Small intestine (tissue), 7 donors: ENCODE data around the gene HIVEP2. TPM values are rescaled to one million over a fixed set of nuclear protein-coding genes. Genes with fewer than 3 reads are reported as not detected.

Source experiments
- DNase-seq, 2 donors: peaks; one replicate each; pipeline versions ENCODE4 v3.0.0 to v3.0.0-alpha.2; 2013
- FAIRE-seq: peaks from 2 replicates; lab custom pipeline; 2012; peaks lifted over from hg19 to GRCh38; lab: Jason Lieb, UNC
- H3K27ac ChIP-seq, 3 donors: one replicate each; pipeline ENCODE4 v1.5.1; 2013; ENCODE audit warnings: low read length in 2 of 3, mild to moderate bottlenecking in 2 of 3, control low read depth in 1 of 3, inconsistent platforms in 1 of 3, low read depth in 1 of 3, moderate library complexity in 1 of 3
- H3K27me3 ChIP-seq, 3 donors: one replicate each; pipeline ENCODE4 v1.6.1; 2013; ENCODE audit warnings: low read length in 3 of 3, inconsistent platforms in 1 of 3; ENCODE audit not compliant: control insufficient read depth in 3 of 3, insufficient read depth in 3 of 3
- H3K36me3 ChIP-seq, 3 donors: one replicate each; pipeline ENCODE4 v1.6.1; 2013; ENCODE audit warnings: low read length in 3 of 3, inconsistent platforms in 1 of 3, low read depth in 1 of 3, mild to moderate bottlenecking in 1 of 3, moderate library complexity in 1 of 3; ENCODE audit not compliant: control insufficient read depth in 3 of 3, insufficient read depth in 2 of 3
- H3K4me1 ChIP-seq, 3 donors: one replicate each; pipeline ENCODE4 v1.6.1; 2013; ENCODE audit warnings: low read length in 2 of 3, inconsistent platforms in 1 of 3, low read depth in 1 of 3, mild to moderate bottlenecking in 1 of 3, moderate library complexity in 1 of 3; ENCODE audit not compliant: control insufficient read depth in 3 of 3, insufficient read depth in 2 of 3
- H3K4me3 ChIP-seq, 3 donors: one replicate each; pipeline ENCODE4 v1.5.1; 2013; ENCODE audit warnings: low read length in 3 of 3, control low read depth in 1 of 3, inconsistent platforms in 1 of 3, low read depth in 1 of 3, mild to moderate bottlenecking in 1 of 3, moderate library complexity in 1 of 3
- H3K9me3 ChIP-seq, 2 donors: one replicate each; pipeline ENCODE4 v1.6.1; 2013; ENCODE audit warnings: low read depth in 1 of 2, low read length in 1 of 2; ENCODE audit not compliant: control insufficient read depth in 2 of 2, insufficient read depth in 1 of 2
- WGBS, 3 donors: extraction: QIAGEN DNeasy Blood & Tissue Kit; methylation state at CpG; one replicate each; pipeline ENCODE4 v1.1.7; 2013; 5-methylcytosine and 5-hydroxymethylcytosine counted together
- polyA plus RNA-seq, 4 donors: library from polyadenylated mRNA; stranded (reverse) in 3 of 4; unstranded in 1 of 4; fragments of 200-250 nt in 3 of 4; fragments of 120-200 nt in 1 of 4; gene quantifications; one replicate each; pipeline versions ENCODE4 v1.2.1 to v1.2.3, GENCODE V29; 2013
- donor health status: healthy with polysubstance abuse.
- donor health status: control.
- donor health status: control.
- donor health status: Bipolar disorder and iron deficiency.
- donor health status: healthy.

Gene HIVEP2
- polyA plus RNA-seq, 4 donors: 1.9 to 7.1 (median 3.1) TPM

DNA sequence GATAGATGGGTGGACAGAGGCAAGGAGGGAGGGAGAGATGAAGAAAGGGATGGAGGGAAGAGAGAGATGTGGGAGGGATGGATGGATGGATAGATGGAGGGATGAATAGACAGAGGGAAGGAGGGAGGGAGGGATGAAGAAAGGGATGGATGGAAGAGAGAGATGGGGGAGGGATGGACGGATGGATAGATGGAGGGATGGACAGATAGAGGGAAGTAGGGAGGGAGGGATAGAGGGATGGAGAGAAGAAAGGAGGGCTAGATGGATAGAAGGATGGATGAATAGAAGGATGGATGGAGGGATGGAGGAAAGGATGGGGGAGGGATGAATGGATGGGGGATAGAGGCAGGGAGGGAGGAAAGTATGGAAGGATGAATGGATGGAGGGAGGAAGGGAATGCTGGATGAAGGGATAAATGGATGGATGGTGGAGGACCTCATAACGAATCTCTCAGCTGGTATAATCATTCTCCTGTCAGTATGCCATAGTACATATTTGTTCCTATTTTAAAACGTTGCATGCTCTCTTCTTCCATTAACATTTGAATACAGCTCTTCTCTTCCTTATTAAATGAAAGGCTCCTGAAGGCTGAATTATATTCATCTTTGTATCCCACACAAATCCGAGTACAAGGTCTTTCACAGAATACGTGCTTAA lies 136.4 kb downstream of the HIVEP2 start:
- Histone ChIP-seq H3K36me3 (peaks cover 0 to 2% (median 0%) of the 10 kb centered on the region in 3 donors), H3K9me3 (no peaks in the 10 kb centered on the region), H3K27me3 (no peaks in the 10 kb centered on the region), H3K4me1 (no peaks in the 10 kb centered on the region), H3K4me3 (no peak overlapping the region), H3K27ac (no peak overlapping the region)
- DNase-seq (no peak), FAIRE-seq (no peak)
- 96 to 97% (median 97%) methylated on average over 5 of the region's 5 CpGs for WGBS, 3 donors

GRCh38 chr6:142805042-142805441 lies 139.9 kb downstream of the HIVEP2 start:
- 93 to 100% (median 97%) methylated on average over 1 of the region's 1 CpG for WGBS, 3 donors
- no peaks in the 10 kb centered on the region for H3K36me3 ChIP-seq
- no peak overlapping the region for H3K27ac ChIP-seq
- no peaks in the 10 kb centered on the region for H3K27me3 ChIP-seq
- DNase-seq (no peak), FAIRE-seq (no peak)
- no peaks in the 10 kb centered on the region for H3K9me3 ChIP-seq
- no peaks in the 10 kb centered on the region for H3K4me1 ChIP-seq
- H3K4me3 ChIP-seq: no peak overlapping the region

DNA sequence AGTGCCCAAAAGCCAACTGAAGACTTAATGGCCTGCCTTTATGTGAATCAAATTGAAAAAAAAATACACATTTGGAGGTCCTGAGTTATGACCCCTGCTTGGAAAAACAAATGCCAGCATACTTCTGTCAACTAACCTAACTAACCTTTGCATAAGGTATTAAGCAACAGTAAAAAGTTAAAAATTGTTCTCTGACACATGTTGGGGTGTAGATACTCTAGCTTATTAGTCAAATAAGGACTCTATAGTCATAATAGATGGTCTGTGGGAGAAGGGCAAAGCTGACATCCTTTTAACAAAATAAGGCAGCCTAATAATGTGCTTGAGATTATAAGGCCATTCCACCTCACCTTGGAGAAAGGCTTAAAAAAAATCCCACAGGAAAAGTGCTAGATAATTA lies 140.5 kb downstream of the HIVEP2 start:
- no peaks in the 10 kb centered on the region for H3K36me3 ChIP-seq
- H3K27me3 ChIP-seq: no peaks in the 10 kb centered on the region
- H3K4me3 ChIP-seq: no peak overlapping the region
- no peak overlapping the region for H3K27ac ChIP-seq
- DNase-seq (no peak), FAIRE-seq (no peak)
- no peaks in the 10 kb centered on the region for H3K9me3 ChIP-seq
- H3K4me1 ChIP-seq: no peaks in the 10 kb centered on the region

DNA sequence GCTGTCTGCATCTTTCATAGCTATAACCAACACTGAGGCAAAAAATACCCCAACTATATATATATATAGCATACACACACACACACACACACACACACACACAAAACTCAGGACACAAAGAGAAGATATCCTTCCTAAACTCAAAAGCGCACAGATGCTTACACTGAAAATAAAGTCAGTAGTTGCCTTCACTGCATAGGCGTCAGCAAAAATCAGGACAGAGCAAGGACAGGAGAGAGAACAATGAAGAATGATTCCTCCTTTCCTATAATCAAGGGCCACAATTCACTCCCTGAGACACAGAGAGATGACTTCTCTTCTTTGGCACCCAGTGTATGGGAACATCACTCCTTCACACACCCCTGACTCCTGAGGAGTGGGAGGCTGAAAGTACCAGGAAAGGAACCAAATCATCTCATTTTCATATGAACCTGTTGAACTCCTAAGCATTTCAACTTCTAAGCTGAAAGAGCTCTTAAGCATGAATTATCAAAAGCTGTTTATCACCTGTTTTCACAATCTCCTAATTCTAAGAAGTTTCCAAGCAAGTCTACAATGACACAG lies 141.4 kb downstream of the HIVEP2 start:
- no peak for FAIRE-seq
- H3K4me1 ChIP-seq: no peaks in the 10 kb centered on the region
- no peak for DNase-seq
- H3K27me3 ChIP-seq: no peaks in the 10 kb centered on the region
- no peaks in the 10 kb centered on the region for H3K36me3 ChIP-seq
- H3K27ac ChIP-seq: no peak overlapping the region
- H3K4me3 ChIP-seq: no peak overlapping the region
- no peaks in the 10 kb centered on the region for H3K9me3 ChIP-seq
- WGBS, 3 donors: 90 to 98% (median 96%) methylated on average over 2 of the region's 2 CpGs

DNA sequence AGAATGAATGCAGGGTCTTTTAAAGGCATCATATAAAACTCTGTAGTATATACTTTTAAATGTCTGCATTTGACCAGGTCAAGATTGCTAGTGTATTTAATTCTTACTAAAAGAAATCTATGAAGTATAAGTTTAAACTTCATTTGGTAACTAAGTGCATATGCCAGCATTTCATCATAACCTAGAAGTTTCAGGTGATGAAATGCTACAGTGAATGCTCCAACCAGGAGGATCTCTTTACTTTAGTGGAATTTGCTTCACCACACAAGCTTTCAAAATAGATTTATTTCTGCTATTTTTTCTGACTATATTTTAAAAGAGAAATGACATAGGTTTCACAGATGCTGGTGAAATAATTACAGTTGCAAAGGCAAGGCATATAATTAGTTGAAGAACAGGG lies 141.9 kb downstream of the HIVEP2 start:
- no peak for FAIRE-seq
- H3K4me1 ChIP-seq: peaks cover 0 to 2% (median 0%) of the 10 kb centered on the region in 3 donors

GRCh38 chr6:142802124-142802523 lies 142.9 kb downstream of the HIVEP2 start:
- Histone ChIP-seq H3K27me3 (no peaks in the 10 kb centered on the region), H3K27ac (no peak overlapping the region), H3K4me3 (no peak overlapping the region), H3K4me1 (peaks cover 0 to 2% (median 0%) of the 10 kb centered on the region in 3 donors), H3K9me3 (no peaks in the 10 kb centered on the region), H3K36me3 (no peaks in the 10 kb centered on the region)
- DNase-seq (no peak), FAIRE-seq (no peak)
- 62 to 67% (median 67%) methylated on average over 1 of the region's 1 CpG for WGBS, 3 donors

More for the DNA sequence above, 141.9 kb downstream of the HIVEP2 start:
- Histone ChIP-seq H3K27ac (no peak overlapping the region), H3K9me3 (no peaks in the 10 kb centered on the region), H3K36me3 (no peaks in the 10 kb centered on the region), H3K4me3 (no peak overlapping the region), H3K27me3 (no peaks in the 10 kb centered on the region)
- no peak for DNase-seq

DNA sequence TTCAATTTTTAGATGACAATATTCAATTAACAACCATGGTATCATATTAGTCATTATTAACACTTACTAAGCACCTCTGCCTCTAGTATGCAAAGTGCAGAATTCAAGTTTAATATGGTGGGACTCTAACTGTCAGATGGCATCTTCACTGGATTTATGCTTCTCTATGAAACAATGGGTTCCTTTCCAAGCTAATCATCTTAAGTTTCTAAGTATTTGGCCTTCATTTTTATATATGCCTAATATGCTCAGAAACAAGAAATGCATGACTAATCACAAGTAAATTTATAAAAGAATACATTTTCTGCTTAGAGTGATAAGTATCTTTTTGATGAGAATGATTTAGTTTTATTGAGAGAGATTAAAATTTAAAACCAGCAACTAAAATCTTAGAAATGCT lies 144.7 kb downstream of the HIVEP2 start:
- Histone ChIP-seq H3K4me1 (peaks cover 0 to 2% (median 0%) of the 10 kb centered on the region in 3 donors), H3K4me3 (no peak overlapping the region), H3K27ac (no peak overlapping the region), H3K27me3 (no peaks in the 10 kb centered on the region), H3K36me3 (no peaks in the 10 kb centered on the region), H3K9me3 (no peaks in the 10 kb centered on the region)
- DNase-seq (no peak), FAIRE-seq (no peak)

GRCh38 chr6:142799639-142800038 lies 145.3 kb downstream of the HIVEP2 start:
- Histone ChIP-seq H3K9me3 (no peaks in the 10 kb centered on the region), H3K4me1 (peaks cover 0 to 2% (median 0%) of the 10 kb centered on the region in 3 donors), H3K4me3 (no peak overlapping the region), H3K36me3 (no peaks in the 10 kb centered on the region), H3K27me3 (no peaks in the 10 kb centered on the region), H3K27ac (no peak overlapping the region)
- FAIRE-seq (no peak), DNase-seq (no peak)
- 93 to 100% (median 97%) methylated on average over 1 of the region's 1 CpG for WGBS, 3 donors

DNA sequence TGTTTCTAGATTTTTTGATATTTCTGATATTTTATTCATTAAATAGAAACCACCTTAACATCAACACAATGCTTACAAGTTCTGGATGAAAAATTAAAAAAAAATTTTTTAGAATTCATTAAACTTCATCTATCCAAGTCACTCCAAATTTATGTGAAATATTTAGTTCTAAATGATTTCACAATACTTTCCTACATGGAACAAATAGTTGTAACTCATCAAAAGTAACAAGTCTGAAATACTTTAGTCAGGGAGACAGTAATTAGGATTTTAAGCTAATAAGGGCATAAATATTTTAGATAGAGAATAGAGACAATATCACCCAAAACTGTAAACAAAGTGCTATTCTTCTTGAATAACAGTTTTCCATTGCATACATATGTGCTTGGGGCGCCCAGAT lies 147.8 kb downstream of the HIVEP2 start:
- 96 to 100% (median 97%) methylated on average over 1 of the region's 1 CpG for WGBS, 3 donors
- Histone ChIP-seq H3K27me3 (no peaks in the 10 kb centered on the region), H3K4me1 (peaks cover 0 to 2% (median 0%) of the 10 kb centered on the region in 3 donors), H3K27ac (no peak overlapping the region), H3K36me3 (no peaks in the 10 kb centered on the region), H3K9me3 (no peaks in the 10 kb centered on the region), H3K4me3 (no peak overlapping the region)
- FAIRE-seq: no peak
- DNase-seq: no peak
